ENCODE data around the gene IDE. TPM values are rescaled to one million over a fixed set of nuclear protein-coding genes. Genes with fewer than 3 reads are reported as not detected.

The IDE gene
- 10 to 100 TPM; 22.1 to 32.9 (median 24.4) TPM for total RNA-seq

DNA sequence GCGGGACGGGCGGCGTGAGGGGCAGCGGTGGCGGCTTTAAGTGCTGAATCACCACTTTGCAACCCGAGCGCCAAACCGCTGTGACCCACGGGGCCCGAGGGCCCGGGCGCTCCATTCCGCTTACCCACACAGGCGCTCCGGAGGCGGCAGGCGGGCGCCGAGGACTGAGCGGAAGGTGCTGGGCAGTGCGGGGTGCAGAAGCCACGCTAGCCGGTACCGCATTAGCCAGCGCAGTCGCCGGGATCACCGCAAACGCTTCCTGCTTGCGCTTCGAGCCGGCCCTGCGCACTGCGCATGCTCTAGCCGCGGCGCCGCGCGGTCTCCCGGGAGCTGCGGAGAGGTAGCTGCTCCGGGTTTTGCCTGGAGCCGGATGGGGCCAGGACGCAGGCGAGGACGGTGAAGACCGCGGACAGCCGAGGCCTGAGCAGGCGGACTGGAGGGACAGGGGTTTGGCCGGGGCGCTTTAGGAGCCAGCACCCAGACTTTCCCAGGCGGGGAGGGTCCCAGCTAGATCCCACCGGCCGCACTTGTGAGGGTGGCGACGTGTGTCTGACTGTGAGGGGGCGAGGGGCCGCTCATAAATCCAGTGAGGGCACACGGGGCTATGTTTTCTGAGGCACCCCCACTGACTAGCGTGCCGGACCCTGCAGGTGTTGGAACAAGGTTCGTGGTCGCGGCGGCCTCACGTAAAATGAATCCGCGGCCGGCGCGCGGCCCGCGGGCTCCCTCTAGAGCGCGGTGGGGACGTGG, at the start of gene IDE:
Gene IDE, minus strand, starts transcription at position 296 of the 750 bp plus-strand sequence. Its CDS starts 74 bp downstream, at position 222.
- Histone ChIP-seq H3K36me3 (no peaks in the 10 kb centered on the region), H3K9me3 (no peaks in the 10 kb centered on the region), H3K27me3 (no peaks in the 10 kb centered on the region), H3K4me1 (peaks cover 5 to 42% (median 14%) of the 10 kb centered on the region in 4 donors), H3K4me3 (peak within 1 kb of the TSS; percentile 65 to 97 (median 76)), H3K27ac (peak within 1 kb of the TSS; percentile 92 to 96 (median 94))
- no peak for TF ChIP-seq EP300 (IDR thresholded peaks at IDR 0.05; ENCODE audit: low read depth)
- TF ChIP-seq POLR2AphosphoS5 (IDR thresholded peaks at IDR 0.05): peak; percentile 67 to 82 (median 71)
- TF ChIP-seq POLR2A (IDR thresholded peaks at IDR 0.05): peak; percentile 62
- TF ChIP-seq, protein P1, sequence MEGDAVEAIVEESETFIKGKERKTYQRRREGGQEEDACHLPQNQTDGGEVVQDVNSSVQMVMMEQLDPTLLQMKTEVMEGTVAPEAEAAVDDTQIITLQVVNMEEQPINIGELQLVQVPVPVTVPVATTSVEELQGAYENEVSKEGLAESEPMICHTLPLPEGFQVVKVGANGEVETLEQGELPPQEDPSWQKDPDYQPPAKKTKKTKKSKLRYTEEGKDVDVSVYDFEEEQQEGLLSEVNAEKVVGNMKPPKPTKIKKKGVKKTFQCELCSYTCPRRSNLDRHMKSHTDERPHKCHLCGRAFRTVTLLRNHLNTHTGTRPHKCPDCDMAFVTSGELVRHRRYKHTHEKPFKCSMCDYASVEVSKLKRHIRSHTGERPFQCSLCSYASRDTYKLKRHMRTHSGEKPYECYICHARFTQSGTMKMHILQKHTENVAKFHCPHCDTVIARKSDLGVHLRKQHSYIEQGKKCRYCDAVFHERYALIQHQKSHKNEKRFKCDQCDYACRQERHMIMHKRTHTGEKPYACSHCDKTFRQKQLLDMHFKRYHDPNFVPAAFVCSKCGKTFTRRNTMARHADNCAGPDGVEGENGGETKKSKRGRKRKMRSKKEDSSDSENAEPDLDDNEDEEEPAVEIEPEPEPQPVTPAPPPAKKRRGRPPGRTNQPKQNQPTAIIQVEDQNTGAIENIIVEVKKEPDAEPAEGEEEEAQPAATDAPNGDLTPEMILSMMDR (IDR thresholded peaks at IDR 0.05): peak; percentile 78 to 90 (median 82)
- 1% methylated on average over 80 of the region's 80 CpGs; no CpG with 5 or more reads in 1 of the 2 donors for WGBS, 2 donors (ENCODE audit: low coverage in 1 of 2)
- DNase-seq: peak; percentile 92
- intact Hi-C loops (cut with DNase I; ENCODE audit: low total_unique reads) (loop anchor here (2.0 kb wide), 1 partner anchor 57 kb away; no protein-coding TSS in a partner anchor), in situ Hi-C loops (cut with MboI; ENCODE audit: low pct_ligation_motif_present in 1 of 4, low pct_unique_long_range_greater_than_20kb in 1 of 4, low sequenced_read_pairs in 3 of 4) (loop anchor here in 2 of 4 donors (5.0 to 10.0 kb wide), 2 partner anchors 57 to 59 kb away; no protein-coding TSS in a partner anchor)

DNA sequence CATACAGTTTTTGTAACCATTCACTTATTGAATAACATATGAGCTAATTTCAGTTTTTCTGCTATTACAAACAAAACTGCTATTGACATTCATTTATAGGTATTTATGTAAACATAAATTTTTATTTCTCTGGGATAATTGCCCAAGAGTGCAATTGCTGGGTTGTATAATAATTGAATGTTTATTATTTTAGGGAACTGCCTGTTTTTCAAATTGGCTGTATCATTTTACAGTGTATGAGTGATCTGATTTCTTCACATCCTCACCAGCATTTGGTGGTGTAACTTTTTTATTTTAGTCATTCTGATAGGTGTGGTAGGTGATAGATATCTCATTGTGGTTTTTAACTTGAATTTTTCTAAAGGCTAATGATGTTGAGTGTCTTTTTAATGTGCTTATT, 45.5 kb upstream of the IDE start:
- no peak for TF ChIP-seq EP300 (IDR thresholded peaks at IDR 0.05; ENCODE audit: low read depth)
- no peak for TF ChIP-seq POLR2AphosphoS5 (IDR thresholded peaks at IDR 0.05)
- TF ChIP-seq POLR2A (IDR thresholded peaks at IDR 0.05): no peak

DNA sequence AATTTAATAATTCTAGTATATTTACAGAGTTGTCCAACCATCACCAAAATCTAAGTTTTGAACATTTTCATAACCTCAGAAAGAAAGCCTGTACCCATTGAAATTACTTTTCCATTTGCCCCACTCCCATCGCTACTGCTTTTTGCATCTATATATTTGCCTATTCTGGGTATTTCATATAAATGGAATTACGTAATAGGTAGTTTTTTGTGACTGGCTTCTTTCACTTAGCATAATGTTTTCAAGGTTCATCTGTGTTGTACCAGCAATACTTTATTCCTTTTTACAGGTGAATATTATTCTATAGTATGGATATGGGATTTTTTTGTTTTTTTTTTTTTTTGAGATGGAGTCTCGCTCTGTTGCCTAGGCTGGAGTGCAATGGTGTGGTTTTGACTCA, 41.6 kb upstream of the IDE start:
- DNase-seq: no peak
- intact Hi-C loops (cut with DNase I; ENCODE audit: low total_unique reads) (no loop called here), in situ Hi-C loops (cut with MboI; ENCODE audit: low pct_ligation_motif_present in 1 of 4, low pct_unique_long_range_greater_than_20kb in 1 of 4, low sequenced_read_pairs in 3 of 4) (no loop called here)
- no peak overlapping the region for H3K4me3 ChIP-seq
- no peak overlapping the region for H3K27ac ChIP-seq
- no peaks in the 10 kb centered on the region for H3K4me1 ChIP-seq
- no peaks in the 10 kb centered on the region for H3K36me3 ChIP-seq
- WGBS, 2 donors (ENCODE audit: low coverage in 1 of 2): 96 to 98% methylated on average over 3 of the region's 3 CpGs
- no peak for TF ChIP-seq POLR2A (IDR thresholded peaks at IDR 0.05)
- TF ChIP-seq, protein P1 (IDR thresholded peaks at IDR 0.05): no peak
- no peak for TF ChIP-seq POLR2AphosphoS5 (IDR thresholded peaks at IDR 0.05)
- no peak for TF ChIP-seq EP300 (IDR thresholded peaks at IDR 0.05; ENCODE audit: low read depth)
- H3K9me3 ChIP-seq: no peaks in the 10 kb centered on the region
- H3K27me3 ChIP-seq: no peaks in the 10 kb centered on the region

More for the DNA sequence above, 45.5 kb upstream of the IDE start:
- Histone ChIP-seq H3K4me3 (no peak overlapping the region), H3K36me3 (peaks cover 0 to 3% (median 0%) of the 10 kb centered on the region in 4 donors), H3K27me3 (no peaks in the 10 kb centered on the region), H3K4me1 (no peaks in the 10 kb centered on the region), H3K27ac (no peak overlapping the region), H3K9me3 (no peaks in the 10 kb centered on the region)
- intact Hi-C loops (cut with DNase I; ENCODE audit: low total_unique reads) (no loop called here), in situ Hi-C loops (cut with MboI; ENCODE audit: low pct_ligation_motif_present in 1 of 4, low pct_unique_long_range_greater_than_20kb in 1 of 4, low sequenced_read_pairs in 3 of 4) (no loop called here)
- DNase-seq: no peak

DNA sequence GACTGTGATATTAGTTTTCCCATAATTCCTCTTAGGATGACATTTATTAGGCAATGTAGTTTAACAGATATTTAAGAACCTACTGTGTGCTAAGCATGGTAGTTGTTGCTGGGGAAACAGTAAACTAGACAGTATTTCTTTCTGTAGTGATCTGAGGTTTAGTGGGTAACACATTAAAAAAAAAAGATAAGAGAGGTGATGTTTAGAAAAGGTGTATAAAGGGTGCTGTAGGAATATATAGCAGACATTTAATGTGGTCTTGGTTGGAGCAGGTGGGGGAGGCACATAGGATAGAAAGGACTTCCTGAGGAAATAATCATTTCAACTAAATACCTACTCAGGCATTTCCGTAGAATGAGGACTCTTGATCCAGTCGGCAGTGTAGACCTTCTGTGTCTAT, 30.9 kb upstream of the IDE start:
- intact Hi-C loops (cut with DNase I; ENCODE audit: low total_unique reads) (no loop called here), in situ Hi-C loops (cut with MboI; ENCODE audit: low pct_ligation_motif_present in 1 of 4, low pct_unique_long_range_greater_than_20kb in 1 of 4, low sequenced_read_pairs in 3 of 4) (no loop called here)
- H3K36me3 ChIP-seq: no peaks in the 10 kb centered on the region
- no peak overlapping the region for H3K4me3 ChIP-seq
- WGBS, 2 donors (ENCODE audit: low coverage in 1 of 2): 84% methylated on average over 2 of the region's 2 CpGs; no CpG with 5 or more reads in 1 of the 2 donors
- H3K9me3 ChIP-seq: no peaks in the 10 kb centered on the region
- TF ChIP-seq EP300 (IDR thresholded peaks at IDR 0.05; ENCODE audit: low read depth) (no peak), POLR2AphosphoS5 (IDR thresholded peaks at IDR 0.05) (no peak), POLR2A (IDR thresholded peaks at IDR 0.05) (no peak)
- TF ChIP-seq, protein P1 (IDR thresholded peaks at IDR 0.05): no peak
- H3K4me1 ChIP-seq: no peaks in the 10 kb centered on the region
- no peak overlapping the region for H3K27ac ChIP-seq
- DNase-seq: no peak
- H3K27me3 ChIP-seq: no peaks in the 10 kb centered on the region

All from transverse colon (tissue), 4 donors.